ENCODE measurements around the gene SLC12A2. TPM values are rescaled to one million over a fixed set of nuclear protein-coding genes. Genes with fewer than 3 reads are reported as not detected.

Gene SLC12A2
- total and polyA plus RNA-seq, 8 donors, result 2.1 to 575 (median 77.3) TPM

GRCh38 chr5:128216285-128216684 is 132.7 kb downstream of the SLC12A2 start:
- DNase-seq, result no peak
- H3K36me3 ChIP-seq, result no peaks in the 10 kb centered on the region
- intact Hi-C loops (cut with DNase I; ENCODE audit: low total_unique reads), result loop anchor here (10.0 kb wide), 1 partner anchor 629 kb away; no protein-coding TSS in a partner anchor
- no peak overlapping the region for H3K27ac ChIP-seq
- no peak for TF ChIP-seq POLR2AphosphoS5 (IDR thresholded peaks at IDR 0.05)
- no peaks in the 10 kb centered on the region for H3K9me3 ChIP-seq
- H3K4me3 ChIP-seq, result no peak overlapping the region
- H3K27me3 ChIP-seq, result no peaks in the 10 kb centered on the region
- H3K4me1 ChIP-seq, result peaks cover 0 to 7% (median 3%) of the 10 kb centered on the region in 4 donors
- WGBS, 5 donors, result 89 to 98% (median 95%) methylated on average over 7 of the region's 7 CpGs

- H3K27ac ChIP-seq, result no peak overlapping the region
Observed at GRCh38 chr5:128216860-128217531, 133.4 kb downstream of the SLC12A2 start.

GRCh38 chr5:128220841-128221240 is 137.3 kb downstream of the SLC12A2 start:
- WGBS, 5 donors, result 94 to 97% (median 96%) methylated on average over 2 of the region's 2 CpGs

More at GRCh38 chr5:128216860-128217531, 133.4 kb downstream of the SLC12A2 start:
- 76 to 86% (median 80%) methylated on average over 15 of the region's 15 CpGs for WGBS, 5 donors
- TF ChIP-seq POLR2A (IDR thresholded peaks at IDR 0.05) (no peak), EP300 (IDR thresholded peaks at IDR 0.05) (no peak), CTCF (IDR thresholded peaks at IDR 0.05) (no peak), POLR2AphosphoS5 (IDR thresholded peaks at IDR 0.05) (no peak)
- DNase-seq, result no peak
- H3K27me3 ChIP-seq, result no peaks in the 10 kb centered on the region
- H3K36me3 ChIP-seq, result no peaks in the 10 kb centered on the region
- no peak overlapping the region for H3K4me3 ChIP-seq
- H3K4me1 ChIP-seq, result peaks cover 0 to 7% (median 3%) of the 10 kb centered on the region in 4 donors
- intact Hi-C loops (cut with DNase I; ENCODE audit: low total_unique reads), result loop anchor here (10.0 kb wide), 1 partner anchor 628 kb away; no protein-coding TSS in a partner anchor
- H3K9me3 ChIP-seq, result no peaks in the 10 kb centered on the region

GRCh38 chr5:128224336-128224735 is 140.8 kb downstream of the SLC12A2 start:
- WGBS, 5 donors, result 70 to 79% (median 74%) methylated on average over 1 of the region's 1 CpG
- no peak overlapping the region for H3K27ac ChIP-seq
- intact Hi-C loops (cut with DNase I; ENCODE audit: low total_unique reads), result no loop called here
- H3K36me3 ChIP-seq, result no peaks in the 10 kb centered on the region
- H3K4me3 ChIP-seq, result no peak overlapping the region
- no peaks in the 10 kb centered on the region for H3K9me3 ChIP-seq
- TF ChIP-seq POLR2AphosphoS5 (IDR thresholded peaks at IDR 0.05) (no peak), POLR2A (IDR thresholded peaks at IDR 0.05) (no peak), CTCF (IDR thresholded peaks at IDR 0.05) (no peak), EP300 (IDR thresholded peaks at IDR 0.05) (no peak)
- no peak for DNase-seq
- no peaks in the 10 kb centered on the region for H3K27me3 ChIP-seq
- H3K4me1 ChIP-seq, result no peaks in the 10 kb centered on the region

More at GRCh38 chr5:128220841-128221240, 137.3 kb downstream of the SLC12A2 start:
- DNase-seq, result no peak
- Histone ChIP-seq H3K4me1 (no peaks in the 10 kb centered on the region), H3K36me3 (no peaks in the 10 kb centered on the region), H3K4me3 (no peak overlapping the region), H3K27me3 (no peaks in the 10 kb centered on the region), H3K9me3 (no peaks in the 10 kb centered on the region), H3K27ac (no peak overlapping the region)
- no peak for TF ChIP-seq CTCF (IDR thresholded peaks at IDR 0.05)
- TF ChIP-seq EP300 (IDR thresholded peaks at IDR 0.05), result no peak
- no peak for TF ChIP-seq POLR2A (IDR thresholded peaks at IDR 0.05)
- TF ChIP-seq POLR2AphosphoS5 (IDR thresholded peaks at IDR 0.05), result no peak
- intact Hi-C loops (cut with DNase I; ENCODE audit: low total_unique reads), result no loop called here

All from stomach (tissue), 9 donors.